HG03460 (cell line): ENCODE data around the gene CDK19.

Experiments
- ATAC-seq: cut with Tn5 transposase; IDR thresholded peaks from one replicate; pipeline ENCODE4 v1.9.1; 2021; ENCODE audit not compliant: unreplicated experiment

Gene CDK19

DNA sequence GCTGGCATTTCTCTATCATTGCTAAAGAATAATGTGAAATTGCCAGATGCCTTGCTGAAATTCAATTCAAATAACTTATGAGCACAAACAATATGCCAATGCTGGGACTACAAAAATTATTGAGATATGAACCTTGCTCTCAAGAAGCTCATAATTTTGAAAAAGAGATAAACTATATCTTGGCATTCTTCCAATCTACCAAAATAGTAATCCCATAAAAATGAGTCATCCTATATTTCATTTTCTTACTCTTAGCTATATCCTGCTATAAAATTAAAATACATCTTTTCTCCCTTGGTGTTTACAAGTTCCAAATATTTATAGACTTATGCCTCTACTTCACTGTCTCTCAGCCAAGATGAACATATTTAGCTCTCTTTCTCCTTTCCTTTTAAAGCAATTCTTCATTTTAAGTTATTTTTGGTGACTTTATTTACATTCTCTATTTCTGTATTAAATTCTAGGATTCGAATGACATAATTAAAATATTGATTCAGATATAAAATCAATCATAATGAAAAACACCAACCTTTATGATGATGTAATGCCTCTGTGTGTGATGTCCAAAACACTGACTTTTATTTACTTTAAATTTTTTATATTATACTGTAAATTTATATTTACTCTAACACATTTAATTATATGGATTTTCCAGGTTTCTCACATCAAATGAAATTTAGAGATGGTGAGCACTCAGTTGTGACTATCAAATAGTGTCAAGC is 152.6 kb downstream of the CDK19 start:
- no peak for ATAC-seq

DNA sequence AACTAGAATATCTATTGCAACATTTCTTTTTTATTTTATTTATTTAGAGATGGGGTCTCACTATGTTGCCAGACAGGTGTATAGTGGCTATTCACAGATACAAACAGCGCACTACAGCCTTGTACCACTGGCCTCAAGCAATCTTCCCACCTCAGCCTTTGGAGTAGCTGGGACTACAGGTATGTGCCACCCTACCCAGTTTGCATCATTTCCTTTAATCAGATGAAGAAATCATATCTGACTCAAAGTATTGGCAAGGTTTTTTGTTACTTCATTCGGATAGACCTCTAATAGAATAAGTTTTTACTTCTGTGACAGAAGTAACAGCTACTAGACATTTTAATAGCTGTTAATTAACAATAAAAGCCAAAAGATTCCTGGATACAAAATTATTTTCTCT is 153.9 kb downstream of the CDK19 start:
- ATAC-seq: no peak

DNA sequence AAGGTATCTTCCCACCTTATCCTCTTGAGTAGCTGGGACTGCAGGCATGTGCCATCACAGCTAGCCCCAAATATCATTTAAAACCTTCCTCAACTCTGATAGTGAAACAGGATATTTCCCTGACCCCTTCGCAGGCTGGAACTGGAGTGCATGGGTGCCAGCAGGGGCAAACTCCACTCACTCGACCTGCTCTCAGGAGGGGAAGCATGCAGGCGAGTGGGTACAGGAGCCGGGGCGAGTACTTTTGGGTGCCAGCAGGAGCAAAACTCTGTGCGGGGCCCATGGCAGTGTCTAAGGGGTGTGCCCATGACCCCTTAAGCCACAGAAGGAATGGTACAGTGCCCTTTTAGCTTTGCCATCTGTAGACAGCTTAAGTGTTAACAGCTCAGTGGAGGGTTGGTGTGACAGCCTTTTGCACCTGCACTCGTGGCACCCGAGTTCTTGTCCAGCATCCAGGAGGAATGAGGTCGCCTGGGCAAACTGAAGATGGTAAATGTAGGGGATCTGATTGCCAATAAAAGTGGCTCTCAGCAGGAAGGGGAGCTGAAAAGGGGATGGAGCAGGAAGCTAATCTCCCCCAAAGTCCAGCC is 155.1 kb downstream of the CDK19 start:
- no peak for ATAC-seq

DNA sequence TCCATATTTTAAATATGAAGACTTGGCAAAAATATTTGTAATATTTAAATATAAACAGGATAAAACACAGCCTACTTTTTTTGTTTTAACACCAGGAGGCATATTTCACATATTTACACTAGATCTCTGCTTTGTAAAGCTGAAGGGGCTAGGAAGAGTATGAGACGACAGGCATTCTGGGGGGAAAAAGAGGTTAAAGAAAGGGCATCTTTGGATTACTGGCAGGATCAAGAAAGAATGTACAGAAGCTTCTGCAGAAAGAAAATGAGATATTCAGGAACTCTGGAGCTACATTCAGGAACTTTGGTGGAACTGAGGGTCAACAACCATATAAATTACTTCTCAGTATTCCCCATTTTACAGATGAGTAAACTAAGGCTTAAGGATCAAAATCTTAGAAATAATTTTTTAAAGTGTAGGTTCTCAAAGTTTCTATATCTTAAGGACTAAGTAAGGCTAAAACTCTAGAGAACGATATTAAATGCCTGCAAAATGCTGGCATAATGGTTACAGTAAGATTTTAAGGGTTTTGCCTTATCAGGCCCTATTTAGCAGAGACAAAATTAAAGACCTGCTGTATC is 156.5 kb downstream of the CDK19 start:
- no peak for ATAC-seq

DNA sequence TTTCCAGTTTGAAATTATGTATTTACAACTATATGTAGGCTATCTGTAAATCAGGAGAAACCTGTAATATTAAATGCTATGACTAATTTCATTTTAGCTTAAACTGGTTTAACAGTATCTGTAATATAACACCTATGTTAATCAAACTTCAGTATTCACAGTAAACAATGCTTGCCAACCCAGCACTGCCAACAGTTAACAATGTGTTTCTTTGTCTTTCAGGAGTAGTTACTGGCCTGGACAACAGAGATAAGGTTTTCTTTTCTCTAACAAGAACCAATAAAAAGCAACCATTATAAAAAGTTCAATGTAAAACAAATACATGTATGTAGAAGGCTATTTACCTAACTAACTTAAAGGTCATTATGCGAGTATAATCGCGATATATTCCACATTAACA is 158.8 kb downstream of the CDK19 start:
- no peak for ATAC-seq

DNA sequence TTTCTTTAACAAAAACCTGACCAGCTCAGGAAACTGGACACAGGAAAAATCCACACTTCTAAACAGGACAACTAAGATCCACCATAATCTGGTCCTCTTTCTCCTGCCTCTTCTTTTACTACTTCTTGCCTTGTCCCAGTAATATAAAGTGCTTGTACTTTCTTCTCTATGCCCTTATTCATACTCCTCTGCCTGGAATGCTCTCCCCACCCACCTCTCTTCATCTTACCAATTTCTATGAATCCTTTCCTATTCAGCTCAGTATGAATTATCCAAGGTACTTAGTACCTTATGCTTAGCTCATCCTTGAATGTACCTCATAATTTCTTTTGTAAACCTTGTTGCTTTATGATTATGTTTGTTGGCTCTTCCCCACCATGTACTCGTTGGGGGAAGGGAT is 159.4 kb downstream of the CDK19 start:
- no peak for ATAC-seq

DNA sequence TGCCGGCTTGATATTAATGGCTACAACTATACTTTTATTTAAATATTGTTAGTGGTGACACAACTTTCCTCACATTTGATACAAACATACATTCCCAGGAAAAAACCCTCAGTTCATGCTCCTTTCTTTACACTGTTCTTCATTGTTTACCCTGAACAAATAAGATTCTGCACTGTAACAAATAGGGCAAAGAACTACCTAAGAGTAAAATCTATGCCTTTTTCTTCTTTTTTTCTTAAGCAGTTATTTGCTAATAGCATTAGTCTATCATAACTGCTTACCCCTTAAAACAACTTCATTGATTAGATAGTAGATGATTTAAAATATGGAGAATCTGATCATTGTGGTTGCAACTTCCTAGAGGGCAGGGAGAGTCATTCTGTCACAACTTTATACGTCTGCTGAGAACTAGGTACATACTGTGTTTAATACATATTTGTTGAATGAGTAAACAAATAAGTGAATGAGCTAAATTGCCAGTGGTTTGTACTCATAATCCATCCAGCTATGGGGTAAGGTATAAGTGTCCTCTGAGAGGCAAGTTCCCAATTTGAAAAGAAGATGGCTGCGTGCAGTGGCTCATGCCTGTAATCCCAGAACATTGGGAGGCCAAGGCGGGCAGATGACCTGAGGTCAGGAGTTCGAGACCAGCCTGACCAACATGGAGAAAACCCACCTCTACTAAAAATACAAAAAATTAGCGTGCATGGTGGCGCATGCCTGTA is 161.0 kb downstream of the CDK19 start:
- no peak for ATAC-seq

DNA sequence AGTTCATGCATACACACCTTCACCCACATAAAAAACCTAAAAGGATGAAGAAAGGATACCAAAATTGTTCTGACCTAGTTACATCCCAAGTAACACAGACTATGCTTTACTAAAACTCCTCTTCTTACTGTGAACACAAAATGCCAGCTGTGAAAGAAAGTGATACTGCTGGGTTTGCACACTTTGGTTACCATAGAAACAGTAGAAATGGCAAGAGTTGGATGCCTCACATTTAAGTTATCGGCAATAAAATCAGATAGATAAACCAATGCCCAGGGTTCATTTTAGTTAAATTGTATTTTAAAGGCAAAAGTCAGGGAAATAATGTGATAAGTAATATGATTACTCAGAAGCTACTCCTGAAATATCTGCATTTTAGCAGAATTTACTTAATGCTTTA is 161.9 kb downstream of the CDK19 start:
- no peak for ATAC-seq

DNA sequence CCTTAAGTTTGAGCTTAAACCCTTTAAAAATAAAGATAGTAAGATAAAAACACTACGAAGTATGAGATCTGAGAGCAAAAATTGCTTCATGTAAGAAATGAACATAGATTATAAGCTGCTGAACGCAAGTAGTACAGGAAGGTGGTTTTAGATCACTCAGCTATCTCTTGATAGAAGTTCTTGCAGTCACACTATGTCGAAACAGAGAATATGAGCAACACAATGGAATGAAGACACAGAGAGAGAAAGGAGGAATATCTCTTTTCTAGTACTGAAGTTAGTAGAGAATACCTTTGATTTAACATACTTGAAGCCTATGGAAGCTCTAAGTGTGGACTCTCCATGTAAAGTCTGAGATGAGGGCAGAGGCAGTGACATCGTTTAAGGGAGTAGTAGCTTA is 162.7 kb downstream of the CDK19 start:
- no peak for ATAC-seq

DNA sequence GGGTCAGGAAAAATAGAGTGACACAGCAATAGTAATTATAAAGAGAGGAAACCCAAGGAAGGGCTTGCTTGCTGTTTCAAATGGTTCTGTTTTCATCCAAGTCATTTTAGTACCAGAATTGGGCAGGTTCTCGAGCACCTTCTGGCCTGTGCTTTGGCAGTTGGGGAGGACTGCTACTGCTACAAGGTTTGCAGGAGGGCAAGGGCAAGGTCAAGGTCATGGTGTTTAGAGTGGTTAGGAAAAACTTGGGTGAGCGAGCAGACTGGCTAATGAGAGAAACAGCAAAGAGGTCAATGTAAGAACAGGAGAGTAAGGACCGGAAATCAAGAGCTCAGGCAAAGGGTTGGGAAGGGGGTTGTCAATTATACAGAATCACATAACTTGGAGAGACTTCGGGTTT is 164.5 kb downstream of the CDK19 start:
- no peak for ATAC-seq

DNA sequence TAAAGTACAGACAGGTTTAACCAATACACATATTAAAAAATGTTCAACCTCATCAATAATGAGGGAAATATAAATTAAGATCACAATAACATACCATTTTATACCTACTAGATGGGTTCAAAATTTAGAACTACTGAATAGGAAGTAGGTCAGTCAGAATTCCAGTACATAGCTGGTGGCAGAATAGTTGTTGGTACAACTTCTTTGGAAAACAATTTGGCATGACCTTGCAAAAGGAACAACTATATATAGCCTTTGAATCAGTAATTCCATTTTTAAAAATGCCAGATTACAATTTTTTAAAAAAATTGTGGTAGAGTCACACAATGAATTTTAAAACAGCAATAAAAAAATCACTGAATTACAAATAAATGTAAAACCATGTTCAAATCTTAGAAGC is 165.6 kb downstream of the CDK19 start:
- ATAC-seq: no peak

DNA sequence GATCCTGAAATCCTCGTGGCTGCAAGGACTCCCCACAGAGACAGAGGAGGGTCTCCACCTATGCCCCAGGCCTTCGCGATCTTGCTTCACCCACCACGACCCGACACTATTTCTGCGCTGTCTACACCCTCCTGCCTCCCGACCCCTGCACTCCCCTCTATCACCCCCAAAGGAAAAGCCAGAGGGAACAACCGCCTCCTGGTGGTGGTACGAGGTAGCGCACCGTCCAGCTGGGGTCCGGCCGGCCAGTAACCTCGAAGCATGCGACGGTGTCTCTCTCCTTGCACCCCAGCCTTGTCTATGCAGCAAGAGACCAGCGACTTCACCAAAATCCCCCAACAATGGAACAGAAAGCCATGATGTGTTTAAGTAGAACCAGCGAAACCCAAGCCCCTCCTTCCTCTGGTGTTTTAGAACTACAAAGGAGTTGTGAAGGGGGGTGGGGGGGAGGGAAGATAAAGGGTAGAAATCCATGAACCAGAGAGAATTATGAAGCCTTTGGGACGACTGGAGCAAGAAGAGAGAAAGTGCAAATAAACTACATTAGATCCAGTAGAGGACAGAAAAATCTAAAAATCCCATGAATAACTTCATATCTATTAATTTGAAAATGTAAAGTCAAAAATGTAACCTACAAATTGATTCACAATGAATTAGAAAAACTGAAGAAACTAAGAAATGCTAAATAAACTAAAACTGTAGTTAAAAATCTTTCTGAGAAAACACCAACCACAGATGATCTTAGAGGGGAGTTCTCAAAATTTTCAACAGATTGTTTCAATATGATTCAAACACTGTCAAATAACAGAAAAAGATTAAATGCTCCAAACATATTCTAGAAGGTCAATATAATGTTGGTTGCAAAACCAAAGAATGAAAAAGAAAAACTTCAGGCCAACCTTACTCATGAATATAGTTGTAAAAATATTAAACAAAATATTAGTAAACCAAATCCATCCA is 168.0 kb downstream of the CDK19 start:
- ATAC-seq: no peak

DNA sequence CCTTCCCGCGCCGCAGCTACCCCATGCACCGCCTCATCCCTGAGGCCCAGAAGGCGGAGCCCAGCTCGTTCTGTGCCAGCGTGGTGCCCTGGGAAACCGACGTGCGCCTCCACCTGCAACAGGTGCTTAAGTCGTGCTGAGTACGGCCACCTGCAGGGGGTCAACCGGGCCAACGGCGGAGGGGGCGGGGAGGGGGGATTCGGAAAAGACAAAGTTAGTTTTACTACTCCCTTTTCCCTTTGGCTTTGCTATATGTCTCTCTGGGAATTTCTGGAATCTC is 168.9 kb downstream of the CDK19 start:
- no peak for ATAC-seq

DNA sequence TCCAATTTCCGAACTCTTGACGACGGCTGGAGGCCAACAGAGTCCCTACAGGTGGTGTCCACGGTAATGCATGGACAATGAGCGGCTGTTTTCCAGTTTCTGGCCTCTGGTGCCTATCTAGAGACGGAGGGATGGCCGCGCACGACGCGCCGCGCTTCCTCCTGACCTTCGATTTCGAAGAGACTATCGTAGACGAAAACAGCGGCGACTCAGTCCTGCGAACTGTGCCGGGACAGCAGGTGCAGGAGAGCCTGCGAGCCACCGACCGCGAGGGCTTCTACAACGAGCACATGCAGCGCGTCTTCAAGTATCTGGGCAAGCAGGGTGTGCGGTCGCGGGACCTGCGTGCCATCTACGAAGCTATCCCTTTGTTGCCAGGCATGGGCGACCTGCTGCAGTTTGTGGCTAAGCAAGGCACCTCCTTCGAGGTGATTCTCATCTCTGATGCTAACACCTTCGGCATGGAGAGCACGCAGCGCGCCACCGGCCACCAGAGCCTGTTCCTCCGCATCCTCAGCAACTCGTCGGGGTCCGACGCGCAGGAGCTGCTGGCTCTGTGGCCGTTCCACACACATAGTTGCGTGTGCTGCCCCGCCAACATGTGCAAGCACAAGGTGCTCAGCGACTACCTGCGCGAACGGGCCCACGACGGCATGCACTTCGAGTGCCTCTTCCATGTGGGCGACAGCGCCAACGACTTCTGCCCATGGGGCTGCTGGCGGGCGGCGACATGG is 169.4 kb downstream of the CDK19 start:
- no peak for ATAC-seq

DNA sequence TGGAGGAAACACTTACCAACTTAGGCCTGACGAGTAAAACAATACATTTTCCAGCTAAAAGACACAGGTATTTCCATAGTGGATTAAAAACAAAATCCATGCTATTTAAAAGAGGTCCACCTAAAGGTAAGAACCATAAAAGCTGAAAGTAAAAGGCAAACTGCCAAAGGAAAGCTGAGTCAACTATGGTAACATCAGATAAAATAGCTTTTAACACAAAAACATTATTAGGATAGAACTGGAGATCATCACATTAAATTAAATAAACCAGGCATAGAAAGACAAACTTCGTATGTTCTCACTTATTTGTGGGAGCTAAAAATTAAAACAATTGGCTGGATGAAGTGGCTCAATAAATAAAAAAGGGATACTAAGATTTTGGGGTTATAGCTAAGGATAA is 172.1 kb downstream of the CDK19 start:
- ATAC-seq: no peak

DNA sequence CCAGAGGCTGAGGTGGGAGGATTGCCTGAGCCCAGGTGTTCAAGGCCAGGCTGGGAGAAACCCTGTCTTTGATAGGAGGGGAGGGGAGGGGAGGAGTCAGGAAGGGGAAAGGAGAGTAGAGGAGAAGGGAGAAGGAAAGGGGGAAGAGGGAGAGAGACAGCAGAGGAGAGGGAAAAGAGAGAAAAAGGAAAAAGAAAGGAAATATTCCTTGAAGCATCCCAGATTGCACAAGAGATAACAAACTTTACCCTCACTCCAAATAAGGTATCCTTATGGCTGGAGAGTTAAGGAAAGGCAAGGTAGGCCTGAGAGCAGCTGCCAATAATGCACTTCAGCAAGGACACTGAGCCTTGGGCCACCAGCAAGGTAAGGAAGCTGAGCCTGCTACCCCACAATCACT is 172.6 kb downstream of the CDK19 start:
- ATAC-seq: no peak

DNA sequence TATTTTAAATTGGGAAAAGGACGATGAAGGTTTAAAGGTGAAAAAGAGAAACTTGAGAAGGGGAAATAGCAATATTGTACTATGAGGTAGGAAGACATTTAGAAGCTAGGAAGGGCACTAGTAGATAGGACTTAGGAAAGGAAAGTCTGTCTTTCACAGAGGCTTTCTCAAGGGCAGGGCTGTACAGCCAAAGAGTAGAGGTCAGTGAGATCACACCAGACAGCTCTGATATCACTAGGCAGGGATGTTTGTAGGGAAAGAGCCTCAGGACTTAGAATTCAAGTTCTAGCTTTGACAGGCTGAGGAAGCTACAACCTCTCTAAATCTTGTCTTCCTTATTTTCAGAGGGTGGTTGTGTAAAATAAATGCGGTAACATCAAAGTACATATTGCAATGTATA is 178.5 kb downstream of the CDK19 start:
- ATAC-seq: no peak

DNA sequence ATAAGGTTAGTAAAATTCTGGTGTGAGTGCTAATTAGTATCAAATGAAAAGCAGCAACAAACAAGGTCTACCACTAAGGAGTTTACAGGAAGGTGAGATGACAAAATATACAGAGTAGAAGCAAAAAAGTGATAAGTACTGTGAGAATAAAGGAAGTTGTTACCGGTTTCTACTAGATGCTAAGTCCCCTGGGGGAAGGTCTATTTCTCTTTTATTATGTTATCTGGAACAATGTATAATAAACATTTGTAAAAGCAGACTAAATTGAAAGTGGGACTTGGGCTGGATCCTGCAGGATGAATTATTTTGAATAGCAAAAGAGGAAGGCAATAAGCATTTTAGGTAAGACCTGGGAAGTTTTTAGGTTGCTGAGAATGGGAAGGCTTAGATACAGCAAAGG is 180.2 kb downstream of the CDK19 start:
- ATAC-seq: no peak

DNA sequence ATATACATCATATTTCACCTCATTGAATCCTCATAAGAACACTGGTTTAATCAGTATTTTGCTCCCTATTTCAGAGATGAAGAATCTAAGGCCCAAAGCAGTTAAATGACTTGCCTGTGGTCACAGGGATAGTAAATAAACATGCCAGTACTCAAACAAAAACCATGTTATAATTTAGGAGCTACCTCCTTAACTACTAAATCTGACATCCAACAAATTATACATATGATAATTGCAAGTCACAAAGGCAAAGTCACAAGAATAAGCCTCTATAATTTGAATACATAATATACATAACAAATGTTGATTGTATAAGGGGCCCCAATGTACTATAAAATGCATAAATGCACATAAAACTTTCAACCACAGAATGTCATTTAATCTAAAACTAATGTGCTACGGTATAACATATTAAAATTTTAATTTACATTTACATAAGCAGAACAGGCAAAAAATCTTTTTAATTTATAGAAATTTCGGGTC is 181.5 kb downstream of the CDK19 start:
- ATAC-seq: no peak

DNA sequence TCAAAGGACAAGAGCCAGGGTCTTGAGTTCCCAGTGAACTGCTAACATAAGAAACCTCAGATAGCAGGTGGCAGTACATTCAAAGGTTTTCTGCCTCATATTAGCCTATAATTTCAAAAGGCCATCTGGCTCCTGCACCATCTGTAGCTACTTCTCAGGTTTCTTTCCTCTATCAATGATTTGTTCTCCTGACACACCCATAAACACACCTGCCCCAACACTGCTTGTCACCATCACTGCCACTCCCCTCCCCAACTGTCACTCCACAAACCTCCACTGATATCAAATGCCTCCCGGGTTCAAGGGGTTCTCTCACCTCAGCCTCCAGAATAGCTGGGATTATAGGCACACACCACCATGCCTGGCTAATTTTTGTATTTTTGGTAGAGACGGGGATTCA is 186.1 kb downstream of the CDK19 start:
- ATAC-seq: no peak
